Measurements from ENCODE around the gene CCDC85C. TPM values are rescaled to one million over a fixed set of nuclear protein-coding genes. Genes with fewer than 3 reads are reported as not detected.
A peak's percentile ranks its signal among the peaks of the same experiment; 100 is the strongest.

CCDC85C gene
- total RNA-seq (ENCODE audit: low replicate concordance): 2.9 and 3.4 TPM in 2 replicates

DNA sequence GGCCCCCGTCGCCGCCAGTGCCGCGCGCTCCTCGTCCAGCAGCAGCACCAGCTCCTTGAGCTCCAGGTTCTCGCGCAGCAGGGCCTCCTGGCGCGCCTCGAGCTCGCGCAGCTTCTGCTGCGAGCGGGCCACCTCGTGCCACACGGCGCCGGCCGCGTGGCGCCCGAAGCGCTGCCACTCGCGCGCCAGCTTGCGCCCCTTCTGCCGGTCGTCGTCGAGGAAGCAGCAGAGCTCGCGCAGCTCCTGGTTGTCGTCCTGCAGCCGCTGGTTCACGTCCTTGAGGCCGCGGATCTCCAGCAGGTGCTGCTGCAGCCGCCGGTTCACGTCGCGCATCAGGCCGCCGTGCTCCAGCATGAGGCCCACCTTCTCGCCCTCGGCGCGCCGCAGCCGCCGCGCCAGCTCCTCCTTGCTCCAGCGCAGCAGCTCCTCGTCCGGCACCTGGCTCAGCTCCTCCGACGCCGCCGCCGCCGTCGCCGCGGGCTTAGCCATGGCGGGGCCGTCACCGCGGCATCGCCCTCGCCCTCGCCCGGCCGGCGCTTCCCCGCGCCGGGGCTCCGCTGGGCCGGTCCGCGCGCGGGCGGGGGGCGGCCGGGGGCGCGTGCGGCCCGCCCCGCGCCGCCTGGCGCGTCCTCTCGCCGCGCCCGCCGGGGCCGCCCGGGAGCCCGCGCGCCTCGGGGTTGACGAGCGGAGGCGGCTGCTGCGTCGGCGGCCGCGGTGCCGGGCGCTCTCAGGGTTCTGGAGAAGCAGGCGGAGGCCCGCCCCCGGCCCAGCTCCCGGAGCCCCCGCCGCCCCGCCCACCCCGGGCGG is at the start of gene CCDC85C:
Gene CCDC85C, minus strand, starts transcription at position 737 of the 807 bp plus-strand sequence. Its CDS starts 248 bp downstream, at position 489.
- no peak for TF ChIP-seq CTCF (IDR thresholded peaks at IDR 0.05; ENCODE audit: insufficient read depth, low read length)

DNA sequence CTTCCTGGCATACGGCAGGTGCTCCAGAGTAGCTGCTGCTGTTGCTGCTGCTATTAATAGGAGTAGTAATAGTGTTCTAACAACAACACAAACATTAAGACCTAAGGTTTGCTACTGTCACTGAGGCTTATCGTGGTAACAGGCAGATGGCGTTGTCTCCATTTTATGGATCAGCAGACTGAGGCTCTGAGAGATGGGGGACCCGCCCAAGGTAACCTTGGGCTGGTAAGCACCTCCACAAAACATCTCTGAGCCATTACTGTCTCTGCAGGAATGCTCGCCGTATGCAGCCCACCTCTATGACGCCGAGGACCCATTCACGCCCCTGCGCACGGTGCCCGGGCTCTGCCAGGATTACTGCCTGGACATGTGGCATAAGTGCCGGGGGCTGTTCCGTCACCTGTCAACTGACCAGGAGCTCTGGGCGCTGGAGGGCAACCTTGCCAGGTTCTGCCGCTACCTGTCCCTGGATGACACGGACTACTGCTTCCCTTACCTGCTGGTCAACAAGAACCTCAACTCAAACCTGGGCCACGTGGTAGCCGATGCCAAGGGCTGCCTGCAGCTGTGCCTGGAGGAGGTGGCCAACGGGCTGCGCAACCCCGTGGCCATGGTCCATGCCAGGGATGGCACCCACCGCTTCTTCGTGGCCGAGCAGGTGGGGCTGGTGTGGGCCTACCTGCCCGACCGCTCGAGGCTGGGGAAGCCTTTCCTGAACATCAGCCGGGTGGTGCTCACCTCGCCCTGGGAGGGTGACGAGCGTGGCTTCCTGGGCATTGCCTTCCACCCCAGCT is 48.1 kb upstream of the CCDC85C start:
- TF ChIP-seq CTCF (IDR thresholded peaks at IDR 0.05; ENCODE audit: insufficient read depth, low read length): no peak
- no peak overlapping the region for H3K4me3 ChIP-seq (ENCODE audit: low read depth, low read length)
- DNase-seq (ENCODE audit: low read depth): no peak

More for the DNA sequence above, at the start of gene CCDC85C:
- DNase-seq (ENCODE audit: low read depth): peak; percentile 46
- H3K4me3 ChIP-seq (ENCODE audit: low read depth, low read length): peak within 1 kb of the TSS; percentile 75

DNA sequence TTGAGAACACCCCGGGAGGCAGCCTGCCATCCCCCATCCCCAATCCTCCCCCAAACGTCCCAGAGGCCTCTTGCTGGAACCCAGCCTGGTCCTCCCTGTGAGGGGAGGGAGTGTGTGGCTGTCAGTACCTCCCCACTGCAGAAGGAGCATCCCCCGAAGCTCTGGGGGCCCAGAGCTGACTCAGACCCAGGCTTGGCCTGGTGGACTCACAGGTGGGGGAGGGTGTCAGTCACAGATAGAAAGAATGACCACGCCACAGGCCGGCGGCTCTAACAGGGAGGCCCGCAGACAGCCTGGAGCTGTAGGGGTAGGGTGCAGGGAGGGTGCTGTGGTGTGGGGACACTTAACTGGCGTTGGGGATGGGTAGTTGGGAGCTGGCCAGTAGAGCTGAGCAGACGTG is 46.2 kb upstream of the CCDC85C start:
- no peak for DNase-seq (ENCODE audit: low read depth)
- H3K4me3 ChIP-seq (ENCODE audit: low read depth, low read length): no peak overlapping the region
- TF ChIP-seq CTCF (IDR thresholded peaks at IDR 0.05; ENCODE audit: insufficient read depth, low read length): no peak

- TF ChIP-seq CTCF (IDR thresholded peaks at IDR 0.05; ENCODE audit: insufficient read depth, low read length): no peak
- H3K4me3 ChIP-seq (ENCODE audit: low read depth, low read length): no peak overlapping the region
- no peak for DNase-seq (ENCODE audit: low read depth)
Measured at GRCh38 chr14:99649643-99650042, 45.6 kb upstream of the CCDC85C start.

DNA sequence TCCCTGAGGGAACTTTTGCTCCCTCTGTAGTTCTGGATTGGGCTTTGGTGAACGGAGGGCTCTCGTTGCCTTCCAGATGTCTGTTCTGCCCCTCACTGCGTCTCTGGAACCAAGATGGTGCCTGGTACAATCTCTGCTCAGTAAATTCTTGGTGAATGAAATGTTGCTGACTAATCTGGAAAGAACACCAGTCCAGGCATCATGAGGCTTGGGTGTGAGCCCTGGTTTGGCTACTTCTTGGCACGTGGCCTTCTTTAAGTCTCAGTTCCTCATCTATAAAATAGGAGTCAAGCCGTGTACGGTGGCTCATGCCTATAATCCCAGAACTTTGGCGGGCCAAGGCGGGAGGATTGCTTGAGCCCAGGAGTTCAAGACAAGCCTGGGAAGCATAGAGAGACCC is 45.2 kb upstream of the CCDC85C start:
- no peak overlapping the region for H3K4me3 ChIP-seq (ENCODE audit: low read depth, low read length)
- no peak for TF ChIP-seq CTCF (IDR thresholded peaks at IDR 0.05; ENCODE audit: insufficient read depth, low read length)
- DNase-seq (ENCODE audit: low read depth): peak; percentile 66

- H3K4me3 ChIP-seq (ENCODE audit: low read depth, low read length): no peak overlapping the region
- no peak for DNase-seq (ENCODE audit: low read depth)
- TF ChIP-seq CTCF (IDR thresholded peaks at IDR 0.05; ENCODE audit: insufficient read depth, low read length): no peak
Measured at GRCh38 chr14:99648027-99648784, 44.2 kb upstream of the CCDC85C start.
